ENCODE results near the gene STXBP1. TPM values are rescaled to one million over a fixed set of nuclear protein-coding genes. Genes with fewer than 3 reads are reported as not detected.

The STXBP1 gene
- total and polyA plus RNA-seq, 12 donors = 14.4 to 59.2 (median 46.4) TPM

GRCh38 chr9:127711226-127711701 is 99.2 kb downstream of the STXBP1 start:
- Histone ChIP-seq H3K4me1 (peaks cover 4 to 20% (median 15%) of the 10 kb centered on the region in 9 donors), H3K4me3 (no peak overlapping the region), H3K27me3 (no peaks in the 10 kb centered on the region), H3K27ac (no peak overlapping the region), H3K36me3 (no peaks in the 10 kb centered on the region), H3K9me3 (no peaks in the 10 kb centered on the region)
- ATAC-seq (no peak), DNase-seq (no peak)
- WGBS, 2 donors = 77 to 84% methylated on average over 9 of the region's 9 CpGs
- TF ChIP-seq CTCF (IDR thresholded peaks at IDR 0.05) = no peak
- intact Hi-C loops (cut with DNase I) = no loop called here

GRCh38 chr9:127711831-127712274 is 99.8 kb downstream of the STXBP1 start:
- H3K27me3 ChIP-seq = no peaks in the 10 kb centered on the region
- intact Hi-C loops (cut with DNase I) = no loop called here
- H3K4me1 ChIP-seq = peaks cover 4 to 23% (median 18%) of the 10 kb centered on the region in 9 donors
- no peak overlapping the region for H3K27ac ChIP-seq
- ATAC-seq (no peak), DNase-seq (no peak)
- no peaks in the 10 kb centered on the region for H3K9me3 ChIP-seq
- WGBS, 2 donors = 84 to 86% methylated on average over 11 of the region's 11 CpGs
- H3K4me3 ChIP-seq = no peak overlapping the region
- H3K36me3 ChIP-seq = no peaks in the 10 kb centered on the region
- no peak for TF ChIP-seq CTCF (IDR thresholded peaks at IDR 0.05)

GRCh38 chr9:127712371-127712770 is 100.3 kb downstream of the STXBP1 start:
- intact Hi-C loops (cut with DNase I) = no loop called here

GRCh38 chr9:127712867-127713266 is 100.8 kb downstream of the STXBP1 start:
- no peak for TF ChIP-seq CTCF (IDR thresholded peaks at IDR 0.05)
- Histone ChIP-seq H3K9me3 (no peaks in the 10 kb centered on the region), H3K4me1 (peaks cover 5 to 23% (median 18%) of the 10 kb centered on the region in 9 donors), H3K27ac (no peak overlapping the region), H3K27me3 (no peaks in the 10 kb centered on the region), H3K4me3 (no peak overlapping the region), H3K36me3 (no peaks in the 10 kb centered on the region)
- no peak for ATAC-seq
- intact Hi-C loops (cut with DNase I) = no loop called here
- DNase-seq = no peak
- whole genome bisulfite sequencing, 2 donors = 95 to 96% methylated on average over 10 of the region's 10 CpGs

More at GRCh38 chr9:127712371-127712770, 100.3 kb downstream of the STXBP1 start:
- 90 to 91% methylated on average over 11 of the region's 11 CpGs for WGBS, 2 donors
- Histone ChIP-seq H3K27me3 (no peaks in the 10 kb centered on the region), H3K27ac (no peak overlapping the region), H3K4me3 (no peak overlapping the region), H3K36me3 (no peaks in the 10 kb centered on the region), H3K4me1 (peaks cover 4 to 23% (median 18%) of the 10 kb centered on the region in 9 donors), H3K9me3 (no peaks in the 10 kb centered on the region)
- DNase-seq (no peak), ATAC-seq (no peak)
- TF ChIP-seq CTCF (IDR thresholded peaks at IDR 0.05) = no peak

All from heart right ventricle (tissue), 16 donors.